DMS79 (cell line): ENCODE results near the gene PEX11A.

Experiments used
- DNase-seq: peaks from one replicate; lab custom pipeline; 2025; lab: John Stamatoyannopoulos, UW

PEX11A gene

DNA sequence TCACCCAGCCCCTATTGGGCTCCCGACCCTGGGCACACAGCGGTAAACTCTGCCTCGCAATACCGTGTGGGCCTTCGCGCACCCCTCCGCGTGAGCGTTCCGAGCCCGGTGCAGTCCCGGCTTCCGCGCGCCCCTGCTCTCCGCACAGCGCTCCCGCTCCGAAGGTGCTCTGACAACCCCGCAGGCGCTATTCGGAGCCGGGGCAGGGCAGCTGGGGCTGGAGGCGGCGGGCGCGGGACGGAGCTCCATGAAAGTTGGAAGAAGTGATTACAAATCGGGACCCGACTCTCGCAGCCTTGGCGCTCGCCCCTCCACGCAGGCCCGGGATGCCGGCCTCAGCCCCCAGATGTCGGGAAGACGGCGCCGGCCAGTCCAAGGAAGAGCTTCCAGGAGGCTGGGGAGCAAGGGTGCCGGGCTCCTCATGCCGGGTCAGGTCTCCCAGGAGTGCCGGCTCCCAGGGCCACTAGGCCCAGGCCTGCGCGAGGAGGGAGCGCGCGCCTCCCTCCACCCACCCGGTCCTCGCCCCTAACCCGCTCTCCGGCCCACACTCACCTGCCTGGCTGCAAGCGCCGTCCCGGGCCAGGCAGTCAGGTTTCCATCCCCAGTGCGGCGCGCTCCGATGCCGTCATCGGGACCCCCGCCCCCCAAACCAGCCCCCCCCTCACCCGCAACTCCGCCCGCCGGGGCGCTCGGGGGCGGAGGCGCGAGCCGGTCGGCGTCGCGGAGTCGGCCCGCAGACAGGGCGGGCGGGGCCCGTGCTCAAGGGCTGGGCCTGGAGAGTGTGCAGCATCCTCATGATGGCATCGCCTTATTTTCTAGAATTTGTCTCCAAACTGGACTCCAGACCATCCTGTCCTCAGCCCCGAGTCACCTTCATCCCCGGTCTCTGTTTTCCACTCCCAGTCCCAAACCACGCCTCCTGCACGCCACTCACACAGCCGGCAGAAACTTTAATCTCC is 35.4 kb downstream of the PEX11A start, which contains the start of gene KIF7:
TSS of gene KIF7 (minus strand) at position 621 of the 959 bp plus-strand sequence. CDS start 2,537 bp downstream, outside the sequence.
- DNase-seq: no peak

DNA sequence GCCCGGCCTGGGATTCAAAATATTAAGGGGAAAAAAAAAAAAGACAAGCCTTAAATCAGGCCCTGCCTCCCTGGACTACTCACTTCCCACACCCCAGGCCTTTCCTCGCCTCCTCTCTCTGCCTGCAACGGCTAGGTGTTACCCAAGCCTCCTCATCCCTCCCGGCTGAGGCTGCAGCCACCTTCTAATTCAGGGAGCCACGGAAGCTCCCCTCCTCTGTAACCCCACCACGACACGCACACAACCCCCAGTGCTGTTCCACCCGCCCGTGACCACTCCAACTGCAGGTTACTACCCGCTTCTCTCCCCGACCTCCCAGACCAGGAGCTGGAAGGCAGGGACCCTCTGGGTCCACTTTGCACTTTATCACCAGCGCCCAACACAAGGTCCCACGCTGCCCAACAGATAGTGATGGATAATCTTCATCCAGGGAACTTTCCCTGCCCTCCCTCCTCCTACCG is 36.2 kb downstream of the PEX11A start:
- DNase-seq: no peak

DNA sequence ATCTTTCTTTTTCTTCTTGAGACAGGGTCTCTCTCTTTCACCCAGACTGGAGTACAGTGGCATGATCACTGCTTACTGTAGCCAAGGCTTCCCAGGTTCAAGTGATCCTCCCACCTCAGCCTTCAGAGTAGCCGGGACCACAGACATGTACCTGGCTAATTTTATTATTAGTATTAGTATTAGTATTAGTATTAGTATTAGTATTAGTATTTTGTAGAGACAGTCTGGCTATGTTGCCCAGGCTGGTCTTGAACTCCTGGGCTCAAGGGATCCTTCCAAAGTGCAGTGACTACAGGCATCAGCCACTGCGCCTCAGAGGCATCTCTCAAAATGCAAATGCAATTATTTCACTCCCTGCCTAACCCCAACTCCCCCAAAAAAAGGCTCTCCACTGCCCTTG is 37.0 kb downstream of the PEX11A start:
- no peak for DNase-seq

DNA sequence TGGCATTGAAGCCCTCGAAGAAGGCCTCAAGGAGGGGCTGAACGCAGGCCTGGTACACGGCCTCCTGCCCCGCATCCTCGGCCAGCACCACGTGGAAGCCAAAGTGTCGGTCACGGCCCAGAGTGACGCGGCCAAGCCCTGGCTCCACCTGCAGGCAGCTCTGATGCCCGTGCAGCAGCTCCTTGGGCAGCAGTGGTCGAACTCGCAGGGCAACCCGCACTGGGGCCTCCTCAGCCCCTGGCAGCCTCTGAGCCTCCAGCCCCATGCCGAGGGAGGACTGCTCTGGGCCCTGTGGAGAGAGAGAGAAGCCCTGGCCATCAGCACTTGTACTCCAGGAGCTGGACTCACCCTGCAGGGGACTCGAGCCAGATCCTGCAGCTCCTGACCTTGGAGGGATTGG is 37.9 kb downstream of the PEX11A start:
- DNase-seq: no peak

DNA sequence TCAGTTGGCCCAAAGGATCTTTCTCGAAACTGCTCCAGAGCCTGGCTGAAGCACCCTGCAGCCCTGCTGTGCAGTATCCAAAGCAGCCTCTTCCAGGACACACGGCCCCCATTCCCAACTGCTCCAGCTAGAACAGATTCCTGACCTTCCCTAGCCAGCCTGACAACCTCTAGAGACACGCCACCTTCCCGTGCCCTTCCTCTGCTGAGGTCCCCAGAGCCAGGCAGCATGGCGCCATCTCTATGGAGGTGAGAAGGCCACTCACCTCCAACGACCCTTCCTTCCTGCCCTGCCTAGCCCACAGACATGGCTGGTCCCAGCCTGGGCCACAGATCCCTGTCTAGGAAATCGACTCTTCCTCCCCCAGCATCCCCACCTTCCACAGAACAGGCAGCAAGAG is 38.4 kb downstream of the PEX11A start:
- no peak for DNase-seq

DNA sequence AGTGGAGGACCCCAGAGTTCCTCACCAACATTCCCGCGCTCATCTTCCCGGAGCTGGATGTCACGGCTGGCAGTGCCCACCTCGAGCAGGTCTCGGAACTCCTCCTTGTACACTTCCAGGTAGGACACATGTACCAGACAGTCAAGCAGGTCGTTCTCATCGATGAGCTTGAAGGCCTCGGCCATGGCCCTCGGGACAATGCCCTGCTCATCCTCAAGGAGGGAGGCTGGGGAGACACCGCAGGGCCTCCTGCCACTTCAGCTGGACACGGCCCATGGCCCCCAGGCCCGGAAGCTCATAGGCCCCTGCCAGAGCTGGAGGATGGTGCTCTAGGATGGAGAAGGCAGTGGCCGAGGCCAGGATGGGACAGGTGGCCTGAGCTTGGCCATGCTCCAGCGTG is 40.8 kb downstream of the PEX11A start:
- no peak for DNase-seq

DNA sequence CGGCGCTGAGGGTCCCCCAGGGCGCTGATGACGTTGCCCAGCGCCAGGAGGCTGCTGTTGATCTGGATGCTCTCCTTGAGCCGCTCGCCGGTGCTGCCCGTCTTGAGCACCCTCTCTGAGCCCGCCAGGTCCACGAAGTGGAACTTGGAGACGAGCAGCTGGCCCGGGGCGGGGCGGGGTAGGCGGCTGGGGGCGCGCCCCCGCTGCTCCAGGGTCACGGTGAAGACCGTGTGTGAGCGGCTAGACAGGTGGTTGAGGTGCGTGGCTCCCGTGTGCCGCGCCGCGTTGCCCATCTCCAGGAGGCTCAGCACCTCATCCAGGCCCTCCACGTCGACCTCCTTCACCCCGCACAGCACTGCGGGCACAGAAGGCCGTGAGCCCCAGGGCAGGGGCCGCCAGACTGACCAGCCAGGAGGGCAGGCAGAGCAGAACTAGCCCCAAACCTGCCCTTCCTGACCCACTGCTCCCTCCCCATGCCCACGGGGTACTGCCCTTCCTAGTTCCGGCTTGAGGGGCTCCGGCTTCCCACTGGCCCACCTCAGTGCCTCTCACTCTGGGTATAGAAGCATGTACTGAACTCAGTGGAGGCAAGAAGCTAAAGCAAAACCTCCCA is 41.4 kb downstream of the PEX11A start:
- DNase-seq: no peak

DNA sequence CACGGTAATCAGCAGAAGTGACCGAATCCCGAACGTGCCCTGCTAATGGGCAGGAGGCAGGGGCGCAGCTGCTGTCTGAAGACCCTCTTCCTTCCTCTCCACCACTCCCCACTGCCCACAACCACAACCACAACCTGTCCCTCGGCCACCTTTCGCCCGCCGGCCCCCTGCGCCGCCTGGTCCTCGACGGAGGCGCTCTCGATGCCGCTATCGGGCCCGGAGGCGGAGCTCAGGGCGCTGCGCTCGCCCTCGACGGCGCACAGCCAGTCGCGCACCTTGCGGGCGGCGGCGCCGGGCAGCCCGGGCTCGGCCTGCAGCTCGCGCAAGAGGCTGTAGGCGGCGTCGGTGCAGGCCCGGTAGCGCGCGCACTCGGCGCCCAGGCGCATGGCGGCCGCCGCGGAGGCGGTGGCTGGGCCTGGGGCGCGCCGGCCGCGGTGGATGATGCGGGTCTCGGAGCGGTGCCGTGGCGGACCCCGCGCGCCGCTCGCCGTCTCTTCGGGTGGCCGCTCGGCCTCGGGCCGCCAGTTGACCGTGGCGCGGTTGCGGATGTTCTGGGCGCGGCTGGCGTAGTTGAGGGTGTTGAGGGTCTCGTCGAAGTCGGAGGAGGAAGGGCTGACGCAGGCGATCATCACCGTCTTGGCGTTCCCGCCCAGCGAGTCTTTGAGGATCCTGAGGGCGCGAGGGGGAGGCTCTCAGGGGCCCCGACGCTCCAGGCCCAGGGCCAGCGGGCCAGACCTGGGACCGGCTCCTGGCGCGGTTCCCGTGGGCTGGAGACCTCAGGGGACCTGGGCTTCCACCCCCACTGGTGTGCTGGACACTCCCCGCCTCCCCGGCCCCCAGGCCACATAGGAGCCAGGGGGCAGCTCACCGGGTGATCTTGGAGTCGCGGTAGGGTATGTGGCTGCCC is 42.2 kb downstream of the PEX11A start:
- no peak for DNase-seq

DNA sequence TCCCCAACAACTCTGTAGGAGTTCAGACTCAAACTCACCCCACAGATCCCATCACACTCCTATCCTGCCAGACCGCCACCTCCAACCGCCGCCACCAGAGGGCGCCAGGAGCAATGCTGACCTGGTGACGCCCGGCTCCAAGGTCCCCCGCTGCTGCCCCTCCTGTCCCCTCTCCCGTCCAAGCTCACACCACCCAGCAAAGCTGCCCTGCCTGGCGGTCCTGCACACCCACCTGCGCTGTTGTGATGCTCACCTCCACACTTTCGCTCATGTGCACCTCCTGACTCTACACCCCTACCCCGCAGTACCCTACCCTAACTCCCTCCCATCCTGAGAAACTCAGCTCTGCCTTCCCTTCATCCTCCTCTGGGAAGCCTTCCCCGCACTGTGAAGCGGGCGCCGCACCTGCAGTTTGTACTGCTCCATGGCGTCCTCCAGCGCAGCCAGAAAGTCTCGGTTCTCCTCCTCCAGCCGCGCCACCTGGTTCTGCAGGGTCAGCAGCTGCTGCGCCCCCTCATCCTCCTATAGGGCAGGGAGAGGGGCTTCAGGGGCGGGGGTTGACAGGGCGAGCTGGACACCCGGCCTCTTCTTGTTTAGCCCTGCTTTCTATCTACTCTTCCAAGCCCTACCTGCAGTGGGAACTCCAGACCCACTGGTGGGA is 43.2 kb downstream of the PEX11A start:
- no peak for DNase-seq

DNA sequence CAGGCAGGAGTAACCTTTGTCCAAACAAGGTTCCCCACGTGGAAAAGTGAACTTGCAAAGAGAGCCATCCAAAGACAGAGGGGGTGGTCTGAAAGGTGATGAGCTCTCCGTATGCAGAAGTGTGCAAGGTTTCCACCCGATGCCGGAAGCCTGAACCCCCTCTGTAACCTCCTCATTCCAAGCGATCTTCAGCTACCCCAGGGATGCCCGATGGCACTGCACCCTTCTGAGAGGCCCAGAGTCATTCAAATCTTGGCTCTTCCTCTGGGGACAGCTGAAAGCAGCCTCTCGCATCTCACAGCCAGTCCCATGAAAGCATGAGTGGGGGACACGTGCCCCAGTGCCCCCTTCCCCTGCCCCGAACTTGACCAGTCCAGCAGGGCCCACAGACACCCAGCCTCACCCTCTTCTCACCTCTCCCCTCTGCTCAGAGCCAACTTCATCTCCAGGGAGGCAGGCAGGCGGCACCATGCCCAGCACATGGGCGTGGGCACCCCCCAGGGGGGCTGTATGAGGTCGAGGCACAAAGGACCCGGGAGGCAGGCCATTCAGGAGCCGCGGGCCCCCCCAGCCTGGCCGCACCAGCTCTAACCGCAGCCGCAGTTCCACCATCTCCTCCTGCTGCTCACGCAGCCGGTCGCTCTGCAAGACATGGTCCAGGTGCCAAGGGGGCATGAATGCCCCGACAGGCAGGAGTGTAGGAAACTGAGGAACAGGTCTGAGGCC is 44.0 kb downstream of the PEX11A start:
- DNase-seq: no peak

DNA sequence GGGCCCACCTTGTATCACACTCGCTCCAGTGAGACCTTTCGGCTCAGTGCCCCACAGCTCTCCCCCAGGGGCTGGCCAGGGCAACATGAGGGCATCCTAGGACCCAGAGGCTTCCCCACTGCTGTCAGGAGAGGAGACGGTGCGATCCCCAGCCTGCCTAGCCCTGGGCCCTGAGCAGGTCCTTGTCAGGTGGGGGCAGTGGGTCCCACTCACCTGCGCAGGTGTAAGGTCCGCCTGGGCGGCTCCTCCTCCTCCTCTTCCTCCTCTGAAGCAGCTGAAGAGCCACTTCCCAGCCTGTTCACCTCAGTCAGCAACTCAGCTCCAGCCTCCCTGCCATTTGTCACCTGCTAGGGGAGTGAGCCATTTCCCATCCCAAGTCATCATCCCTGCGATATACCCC is 44.9 kb downstream of the PEX11A start:
- no peak for DNase-seq

DNA sequence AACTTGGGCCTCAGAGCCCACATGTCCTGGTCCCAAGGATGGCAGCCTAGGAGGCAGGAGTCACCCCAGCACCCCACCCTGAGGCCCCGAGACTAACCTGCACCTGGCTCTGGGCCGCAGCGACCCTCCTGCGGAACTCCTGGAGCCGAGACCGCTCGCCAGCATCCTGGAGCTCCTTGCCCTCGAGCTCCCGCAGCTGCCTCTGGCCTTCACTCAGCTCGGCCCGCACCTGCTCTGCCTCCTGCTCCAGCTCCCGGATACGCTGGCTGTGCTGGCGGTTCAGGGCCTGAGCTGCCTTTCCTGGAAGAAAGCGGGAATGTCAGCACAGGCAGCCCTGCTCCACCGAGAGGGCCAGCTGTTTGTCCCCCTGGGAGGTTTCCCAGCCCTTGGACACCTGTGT is 48.4 kb downstream of the PEX11A start:
- DNase-seq: no peak

DNA sequence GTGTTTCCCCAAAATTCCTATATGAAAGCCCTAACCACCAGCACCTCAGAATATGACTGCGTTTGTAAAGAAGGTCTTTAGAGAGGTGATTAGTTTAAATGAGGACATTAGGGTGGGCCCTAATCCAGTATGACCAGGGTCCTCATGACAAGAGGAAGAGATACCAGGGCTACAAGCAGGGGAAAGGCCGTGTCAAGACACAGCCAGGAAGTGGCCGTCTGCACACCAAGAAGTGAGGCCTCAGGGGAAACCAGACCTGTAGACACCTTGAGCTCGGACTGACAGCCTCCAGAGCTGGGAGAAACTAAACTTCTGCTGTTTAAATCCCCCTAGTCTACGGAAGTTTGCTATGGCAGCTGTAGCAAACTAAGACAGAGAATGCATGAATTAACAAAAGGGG is 49.5 kb downstream of the PEX11A start:
- no peak for DNase-seq

DNA sequence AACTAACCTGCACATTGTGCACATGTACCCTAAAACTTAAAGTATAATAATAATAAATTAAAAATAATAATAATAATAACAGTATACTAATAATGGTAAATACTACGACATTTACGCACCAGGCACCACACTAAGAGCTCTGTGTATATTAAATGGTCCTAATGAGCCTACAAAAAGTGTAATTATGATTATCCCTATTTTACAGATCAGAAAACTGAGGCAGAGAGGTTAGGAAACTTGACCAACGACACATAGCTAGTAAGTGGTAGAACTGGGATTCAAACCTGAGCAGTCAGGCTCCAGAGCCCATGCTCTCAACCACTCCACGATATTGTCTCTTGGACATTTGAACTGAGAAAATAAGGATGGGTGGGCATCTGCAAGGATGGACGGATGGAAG is 50.3 kb downstream of the PEX11A start:
- DNase-seq: no peak

DNA sequence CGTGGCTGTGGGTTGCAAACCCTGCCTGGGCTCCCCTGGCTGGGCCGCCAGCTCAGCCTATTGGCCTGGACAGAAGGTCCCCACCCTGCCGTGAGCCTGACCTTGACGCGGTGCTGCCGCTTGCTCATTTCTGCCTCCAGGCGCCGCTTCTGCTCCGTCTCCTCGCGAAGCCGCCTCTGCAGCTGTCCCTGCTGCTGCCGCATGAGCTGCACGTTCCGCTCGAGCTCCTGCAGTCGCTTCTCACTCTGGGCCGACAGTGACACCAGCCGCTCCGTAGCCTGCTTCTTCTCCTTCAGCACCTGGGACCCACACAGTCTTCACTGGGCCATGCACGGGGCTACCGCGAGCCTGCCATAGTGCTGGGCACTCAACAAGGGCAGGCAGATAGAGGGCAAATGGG is 57.0 kb downstream of the PEX11A start:
- no peak for DNase-seq

DNA sequence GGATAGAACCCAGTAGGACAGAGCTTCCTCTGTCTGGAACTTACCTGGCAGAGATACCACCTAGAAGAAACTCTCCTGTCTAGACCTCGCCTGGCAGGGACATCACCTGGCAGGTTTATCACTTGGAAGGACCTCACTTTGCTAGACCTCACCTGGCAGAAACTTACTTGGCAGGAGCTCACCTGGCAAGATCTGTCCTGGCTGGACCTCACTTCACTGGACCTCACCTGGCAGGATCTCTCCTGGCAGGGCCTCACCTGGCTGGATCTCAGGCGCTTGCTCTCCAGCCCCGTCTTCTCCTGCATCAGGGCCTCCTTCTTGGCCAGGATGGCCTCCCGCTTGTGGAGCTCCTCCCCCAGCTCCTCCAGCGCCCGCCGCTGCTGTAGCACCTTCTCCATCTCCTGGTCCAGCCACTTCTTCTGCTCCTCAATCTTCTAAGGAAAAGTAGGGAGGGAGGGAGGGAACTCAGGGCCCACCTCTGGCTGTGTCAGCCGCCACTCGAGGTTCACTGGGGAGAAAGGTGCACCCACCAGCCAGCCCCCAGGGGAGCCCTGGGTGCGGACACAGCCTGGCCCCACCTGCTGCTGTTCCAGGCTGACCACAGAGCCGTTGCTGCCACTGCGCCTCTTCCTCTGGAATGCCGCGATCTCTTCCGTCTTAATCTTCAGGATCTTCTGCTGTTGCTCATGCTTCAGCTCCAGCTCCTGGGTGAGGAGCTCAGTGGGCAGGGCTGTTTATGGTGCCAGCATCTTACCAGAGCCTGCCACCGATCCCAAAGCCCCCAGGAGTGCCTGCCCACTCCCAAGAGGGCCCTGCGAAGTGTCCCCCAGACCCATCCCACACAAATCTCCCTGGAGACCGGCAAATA is 57.8 kb downstream of the PEX11A start:
- DNase-seq: no peak

DNA sequence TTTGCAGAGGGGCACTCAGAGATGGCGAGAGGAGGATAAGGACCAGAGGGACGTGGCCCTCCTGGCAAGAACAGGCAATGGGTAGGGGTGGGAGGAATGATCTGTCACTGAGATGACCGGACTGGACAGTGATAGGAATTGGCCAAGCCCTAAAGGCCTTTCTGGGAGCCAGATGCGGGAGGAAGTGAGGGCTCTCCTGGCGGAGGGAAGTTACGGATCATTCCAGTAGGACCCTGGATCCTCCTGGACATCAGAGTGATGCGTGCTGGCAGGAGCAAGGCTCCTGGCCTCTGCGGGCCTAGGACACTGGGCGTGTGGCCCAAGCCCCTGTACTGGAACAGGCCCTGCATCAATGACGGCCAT is 58.7 kb downstream of the PEX11A start:
- no peak for DNase-seq
